Measurements from ENCODE around the gene RELA.
A peak's percentile ranks its signal among the peaks of the same experiment; 100 is the strongest.
"Not testable (repeated sequence)": the region's sequence is repeated elsewhere in the genome, so short reads cannot be mapped to it uniquely, and the experiment has no call there.

RELA gene

GRCh38 chr11:65642014-65642671 lies 20.6 kb downstream of the RELA start:
- DNase-seq (ENCODE audit: low read depth) = no peak
- H3K4me3 ChIP-seq (ENCODE audit: low read depth, low read length) = peak overlapping the region; percentile 19
- in situ Hi-C loops (cut with HindIII; ENCODE audit: low sequenced_read_pairs) = no loop called here
- TF ChIP-seq CTCF (IDR thresholded peaks at IDR 0.05; ENCODE audit: low read depth, low read length, missing control alignments) = no peak

- H3K4me3 ChIP-seq (ENCODE audit: low read depth, low read length) = no peak overlapping the region
- in situ Hi-C loops (cut with HindIII; ENCODE audit: low sequenced_read_pairs) = no loop called here
- no peak for TF ChIP-seq CTCF (IDR thresholded peaks at IDR 0.05; ENCODE audit: low read depth, low read length, missing control alignments)
- no peak for DNase-seq (ENCODE audit: low read depth)
Measured at GRCh38 chr11:65641297-65642013, 21.3 kb downstream of the RELA start.

GRCh38 chr11:65640483-65641296 lies 22.0 kb downstream of the RELA start:
- no peak for TF ChIP-seq CTCF (IDR thresholded peaks at IDR 0.05; ENCODE audit: low read depth, low read length, missing control alignments)
- DNase-seq (ENCODE audit: low read depth) = no peak
- no peak overlapping the region for H3K4me3 ChIP-seq (ENCODE audit: low read depth, low read length)
- in situ Hi-C loops (cut with HindIII; ENCODE audit: low sequenced_read_pairs) = no loop called here

- no peak overlapping the region for H3K4me3 ChIP-seq (ENCODE audit: low read depth, low read length)
- TF ChIP-seq CTCF (IDR thresholded peaks at IDR 0.05; ENCODE audit: low read depth, low read length, missing control alignments) = no peak
- DNase-seq (ENCODE audit: low read depth) = no peak
- in situ Hi-C loops (cut with HindIII; ENCODE audit: low sequenced_read_pairs) = no loop called here
Measured at GRCh38 chr11:65639623-65640482, 22.9 kb downstream of the RELA start.

GRCh38 chr11:65639228-65639597 lies 23.5 kb downstream of the RELA start:
- peak overlapping the region; percentile 74 for H3K4me3 ChIP-seq (ENCODE audit: low read depth, low read length)
- in situ Hi-C loops (cut with HindIII; ENCODE audit: low sequenced_read_pairs); DNase-seq (ENCODE audit: low read depth): not testable (repeated sequence)

- DNase-seq (ENCODE audit: low read depth) = peak; percentile 89
- TF ChIP-seq CTCF (IDR thresholded peaks at IDR 0.05; ENCODE audit: low read depth, low read length, missing control alignments) = peak; percentile 73
- peak within 1 kb of the TSS; percentile 74 for H3K4me3 ChIP-seq (ENCODE audit: low read depth, low read length)
- in situ Hi-C loops (cut with HindIII; ENCODE audit: low sequenced_read_pairs) = no loop called here
Measured at GRCh38 chr11:65637794-65638419, 24.8 kb downstream of the RELA start, which contains the start of gene SIPA1. Gene SIPA1, plus strand, starts transcription at chr11:65638101. Its CDS starts 2,821 bp downstream, at chr11:65640922.

Measured in astrocyte of the cerebellum (primary cell).